ENCODE results near the gene MDH2.
"Not testable (repeated sequence)": the region's sequence is repeated elsewhere in the genome, so short reads cannot be mapped to it uniquely, and the experiment has no call there.

MDH2 gene

DNA sequence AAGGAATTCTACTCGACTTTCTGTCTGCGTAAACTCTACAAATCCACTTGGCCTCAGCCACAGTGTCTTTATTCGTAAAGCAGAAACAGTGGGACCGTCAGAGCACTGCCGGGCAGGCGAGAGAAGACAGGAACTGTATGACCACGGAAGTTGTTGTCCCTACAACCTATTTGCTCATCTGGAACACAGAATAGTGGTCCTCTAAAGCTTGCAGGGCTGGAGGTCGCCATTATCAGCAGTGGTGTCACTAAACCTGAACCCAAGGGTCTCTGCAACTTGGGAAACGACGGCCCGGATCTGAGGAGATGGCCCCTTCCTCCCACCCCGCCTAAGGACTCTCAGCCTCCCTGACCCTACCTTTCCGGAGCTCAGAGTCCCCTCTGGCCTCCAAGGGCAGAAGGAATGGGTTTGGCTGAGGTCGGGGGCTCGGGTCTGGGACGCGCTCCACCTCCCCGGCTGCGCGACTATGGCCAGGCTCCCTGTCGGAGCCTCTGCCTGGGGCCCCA, 548 bp upstream of the MDH2 start:
- Histone ChIP-seq H3K79me2 (ENCODE audit: control insufficient read depth, insufficient read depth, low read length, unreplicated experiment) (peaks cover 71% of the 10 kb centered on the region), H3K27me3 (ENCODE audit: insufficient read depth, low read length) (no peaks in the 10 kb centered on the region), H3K4me1 (ENCODE audit: control insufficient read depth, insufficient read depth, low read length, unreplicated experiment) (peaks cover 7% of the 10 kb centered on the region), H3K36me3 (ENCODE audit: insufficient read depth, low read length) (no peaks in the 10 kb centered on the region; the same call in 1 of the 2 replicates), H3K27ac (ENCODE audit: low read depth, low read length) (peak overlapping the region; percentile 84), H3K4me3 (ENCODE audit: low read depth, low read length) (peak overlapping the region; percentile 98), H2AFZ (ENCODE audit: low read length, unreplicated experiment) (peak overlapping the region; percentile 64)

- Histone ChIP-seq H3K27ac (ENCODE audit: low read depth, low read length) (peak overlapping the region; percentile 84), H3K4me1 (ENCODE audit: control insufficient read depth, insufficient read depth, low read length, unreplicated experiment) (peaks cover 11% of the 10 kb centered on the region), H3K4me3 (ENCODE audit: low read depth, low read length) (peak overlapping the region; percentile 98), H3K79me2 (ENCODE audit: control insufficient read depth, insufficient read depth, low read length, unreplicated experiment) (peaks cover 82% of the 10 kb centered on the region), H3K36me3 (ENCODE audit: insufficient read depth, low read length) (no peaks in the 10 kb centered on the region; the same call in 1 of the 2 replicates), H3K27me3 (ENCODE audit: insufficient read depth, low read length) (no peaks in the 10 kb centered on the region), H2AFZ (ENCODE audit: low read length, unreplicated experiment) (no peak overlapping the region)
These were observed 722 bp downstream of the MDH2 start for GRCh38 chr7:76048668-76048988.

DNA sequence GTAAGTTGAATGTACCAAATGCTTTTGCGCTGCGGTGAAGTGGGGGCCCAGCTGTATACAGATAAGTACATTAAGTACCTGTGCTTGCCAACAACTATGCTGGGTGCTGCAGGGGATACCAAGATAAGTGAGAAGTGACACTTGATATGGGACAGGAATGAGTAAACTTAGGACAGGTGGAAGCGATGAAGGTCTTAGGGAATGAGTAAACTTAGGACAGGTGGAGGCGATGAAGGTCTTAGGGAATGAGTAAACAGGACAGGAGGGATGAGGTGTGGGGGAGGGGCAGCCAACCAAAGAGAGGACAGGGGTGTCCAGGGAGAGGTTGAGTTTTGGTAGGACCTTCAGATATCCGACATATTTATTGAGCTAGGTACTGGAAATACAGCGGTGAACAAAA, 1.4 kb downstream of the MDH2 start:
- H3K4me3 ChIP-seq (ENCODE audit: low read depth, low read length), result peak overlapping the region; percentile 98
- no peaks in the 10 kb centered on the region for H3K27me3 ChIP-seq (ENCODE audit: insufficient read depth, low read length)
- H2AFZ ChIP-seq (ENCODE audit: low read length, unreplicated experiment), result no peak overlapping the region
- H3K27ac ChIP-seq (ENCODE audit: low read depth, low read length), result peak overlapping the region; percentile 84
- H3K36me3 ChIP-seq (ENCODE audit: insufficient read depth, low read length), result no peaks in the 10 kb centered on the region; the same call in 1 of the 2 replicates
- H3K4me1 ChIP-seq (ENCODE audit: control insufficient read depth, insufficient read depth, low read length, unreplicated experiment), result peaks cover 18% of the 10 kb centered on the region
- H3K79me2 ChIP-seq (ENCODE audit: control insufficient read depth, insufficient read depth, low read length, unreplicated experiment), result peaks cover 82% of the 10 kb centered on the region

DNA sequence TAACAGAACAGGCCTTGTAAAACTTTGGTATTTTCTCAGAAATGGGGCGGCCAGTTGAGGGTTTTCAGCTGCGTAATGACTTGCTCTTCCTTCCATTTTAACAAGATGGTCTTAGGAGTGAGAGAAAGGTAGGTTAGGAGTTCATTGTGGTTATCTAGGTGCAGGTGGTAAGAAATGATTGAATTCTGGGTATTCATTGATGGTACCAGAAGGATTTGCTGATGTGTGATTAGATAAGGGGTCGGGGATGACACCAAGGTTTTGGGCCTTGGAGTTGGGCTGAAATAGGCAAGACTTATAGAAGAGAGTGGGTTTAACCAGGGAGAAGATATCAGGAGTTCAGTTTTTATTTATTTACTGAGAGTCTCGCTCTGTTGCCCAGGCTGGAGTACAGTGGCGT, 2.6 kb downstream of the MDH2 start:
- H3K4me3 ChIP-seq (ENCODE audit: low read depth, low read length), result no peak overlapping the region
- peaks cover 25% of the 10 kb centered on the region for H3K4me1 ChIP-seq (ENCODE audit: control insufficient read depth, insufficient read depth, low read length, unreplicated experiment)
- H3K27me3 ChIP-seq (ENCODE audit: insufficient read depth, low read length), result no peaks in the 10 kb centered on the region
- no peak overlapping the region for H3K27ac ChIP-seq (ENCODE audit: low read depth, low read length)
- H3K36me3 ChIP-seq (ENCODE audit: insufficient read depth, low read length), result no peaks in the 10 kb centered on the region; the same call in 1 of the 2 replicates
- peaks cover 83% of the 10 kb centered on the region for H3K79me2 ChIP-seq (ENCODE audit: control insufficient read depth, insufficient read depth, low read length, unreplicated experiment)
- no peak overlapping the region for H2AFZ ChIP-seq (ENCODE audit: low read length, unreplicated experiment)

- Histone ChIP-seq H3K36me3 (ENCODE audit: insufficient read depth, low read length) (no peaks in the 10 kb centered on the region; the same call in 1 of the 2 replicates), H3K4me3 (ENCODE audit: low read depth, low read length) (no peak overlapping the region), H3K27me3 (ENCODE audit: insufficient read depth, low read length) (no peaks in the 10 kb centered on the region), H2AFZ (ENCODE audit: low read length, unreplicated experiment) (no peak overlapping the region), H3K27ac (ENCODE audit: low read depth, low read length) (no peak overlapping the region), H3K79me2 (ENCODE audit: control insufficient read depth, insufficient read depth, low read length, unreplicated experiment) (peaks cover 83% of the 10 kb centered on the region), H3K4me1 (ENCODE audit: control insufficient read depth, insufficient read depth, low read length, unreplicated experiment) (peaks cover 25% of the 10 kb centered on the region)
These were observed 3.9 kb downstream of the MDH2 start for GRCh38 chr7:76051840-76052239.

DNA sequence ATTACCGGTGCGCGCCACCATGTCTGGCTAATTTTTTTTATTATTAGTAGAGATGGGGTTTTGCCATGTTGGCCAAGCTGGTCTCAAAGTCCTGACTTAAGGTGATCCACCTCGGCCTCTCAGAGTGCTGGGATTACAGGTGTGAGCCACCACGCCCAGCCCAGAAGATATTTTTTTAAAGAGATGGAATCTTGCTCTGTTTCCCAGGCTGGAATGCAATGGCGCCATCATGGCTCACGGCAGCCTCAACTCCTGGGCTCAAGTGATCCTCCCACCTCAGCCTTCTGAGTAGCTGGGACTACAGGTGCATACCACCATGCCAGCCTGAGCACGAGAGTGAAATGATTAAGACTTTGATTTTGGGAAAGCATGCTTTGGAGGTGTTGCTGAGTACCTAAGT, 4.8 kb downstream of the MDH2 start:
- H3K4me3 ChIP-seq (ENCODE audit: low read depth, low read length); H3K36me3 ChIP-seq (ENCODE audit: insufficient read depth, low read length); H2AFZ ChIP-seq (ENCODE audit: low read length, unreplicated experiment); H3K27ac ChIP-seq (ENCODE audit: low read depth, low read length); H3K27me3 ChIP-seq (ENCODE audit: insufficient read depth, low read length): not testable (repeated sequence)
- peaks cover 81% of the 10 kb centered on the region for H3K79me2 ChIP-seq (ENCODE audit: control insufficient read depth, insufficient read depth, low read length, unreplicated experiment)
- peaks cover 25% of the 10 kb centered on the region for H3K4me1 ChIP-seq (ENCODE audit: control insufficient read depth, insufficient read depth, low read length, unreplicated experiment)

DNA sequence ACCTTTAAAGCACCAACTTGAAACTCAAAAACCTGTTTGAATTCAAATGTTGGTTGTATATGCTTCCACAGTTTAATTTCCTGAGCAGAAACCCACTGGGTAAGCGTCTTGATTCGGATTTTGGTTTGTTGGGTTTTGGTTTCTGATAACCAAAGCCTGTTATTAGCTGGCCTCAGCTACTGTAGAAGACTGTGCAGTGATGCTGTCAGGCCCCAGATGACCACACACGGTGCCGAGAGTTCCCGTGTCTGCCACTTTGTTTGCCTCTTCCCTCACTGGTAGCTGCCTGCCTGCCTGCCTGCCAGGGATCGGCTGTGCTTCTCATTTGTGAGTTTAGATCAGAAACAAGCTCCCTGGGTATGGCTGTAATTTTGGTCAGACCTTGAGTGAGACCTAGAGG, 5.6 kb downstream of the MDH2 start:
- Histone ChIP-seq H3K79me2 (ENCODE audit: control insufficient read depth, insufficient read depth, low read length, unreplicated experiment) (peaks cover 75% of the 10 kb centered on the region), H3K36me3 (ENCODE audit: insufficient read depth, low read length) (no peaks in the 10 kb centered on the region; the same call in none of the 2 replicates), H2AFZ (ENCODE audit: low read length, unreplicated experiment) (no peak overlapping the region), H3K4me1 (ENCODE audit: control insufficient read depth, insufficient read depth, low read length, unreplicated experiment) (peaks cover 25% of the 10 kb centered on the region), H3K4me3 (ENCODE audit: low read depth, low read length) (no peak overlapping the region), H3K27ac (ENCODE audit: low read depth, low read length) (peak overlapping the region; percentile 21; the same call in 1 of the 2 replicates), H3K27me3 (ENCODE audit: insufficient read depth, low read length) (no peaks in the 10 kb centered on the region)

- Histone ChIP-seq H2AFZ (ENCODE audit: low read length, unreplicated experiment) (no peak overlapping the region), H3K27me3 (ENCODE audit: insufficient read depth, low read length) (no peaks in the 10 kb centered on the region), H3K79me2 (ENCODE audit: control insufficient read depth, insufficient read depth, low read length, unreplicated experiment) (peaks cover 66% of the 10 kb centered on the region), H3K4me3 (ENCODE audit: low read depth, low read length) (no peak overlapping the region), H3K36me3 (ENCODE audit: insufficient read depth, low read length) (no peaks in the 10 kb centered on the region; the same call in none of the 2 replicates), H3K4me1 (ENCODE audit: control insufficient read depth, insufficient read depth, low read length, unreplicated experiment) (peaks cover 20% of the 10 kb centered on the region), H3K27ac (ENCODE audit: low read depth, low read length) (peak overlapping the region; percentile 30)
These were observed 6.5 kb downstream of the MDH2 start for GRCh38 chr7:76054123-76055120.

GRCh38 chr7:76056241-76056640, 8.3 kb downstream of the MDH2 start:
- Histone ChIP-seq H3K27ac (ENCODE audit: low read depth, low read length) (no peak overlapping the region), H3K36me3 (ENCODE audit: insufficient read depth, low read length) (no peaks in the 10 kb centered on the region; the same call in none of the 2 replicates), H3K27me3 (ENCODE audit: insufficient read depth, low read length) (no peaks in the 10 kb centered on the region)

DNA sequence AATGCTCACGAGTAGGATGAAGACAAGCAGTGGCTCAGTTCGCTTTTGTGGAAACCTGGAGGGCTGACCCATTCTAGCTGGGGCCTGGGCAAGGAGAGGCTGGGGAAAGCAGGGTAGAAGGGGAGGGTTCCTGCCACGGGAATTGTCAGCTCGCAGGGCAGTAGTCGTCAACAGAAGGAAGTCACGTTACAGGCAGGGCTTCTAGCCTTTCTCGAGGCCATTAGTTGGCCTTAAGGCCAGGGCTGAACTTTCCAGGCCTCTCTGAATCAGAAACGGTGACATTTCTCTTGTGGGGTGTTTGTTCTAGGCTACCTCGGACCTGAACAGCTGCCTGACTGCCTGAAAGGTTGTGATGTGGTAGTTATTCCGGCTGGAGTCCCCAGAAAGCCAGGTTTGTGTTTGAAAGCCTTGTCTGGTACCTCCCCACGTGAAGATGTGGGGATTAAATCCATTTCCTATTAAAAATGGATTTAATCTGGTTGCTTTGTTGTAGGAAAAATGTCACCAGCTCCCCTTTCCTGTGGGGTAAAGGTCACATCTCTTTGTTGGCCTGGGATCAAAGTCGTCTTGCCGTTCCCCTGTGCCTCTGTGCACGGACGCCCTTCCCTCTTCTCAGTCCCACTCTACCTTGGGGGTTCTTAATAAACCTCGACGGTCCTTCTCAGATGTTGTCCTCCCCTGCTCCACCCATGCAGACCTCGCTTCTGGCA, 9.4 kb downstream of the MDH2 start:
- Histone ChIP-seq H3K27me3 (ENCODE audit: insufficient read depth, low read length) (no peaks in the 10 kb centered on the region), H3K79me2 (ENCODE audit: control insufficient read depth, insufficient read depth, low read length, unreplicated experiment) (peaks cover 42% of the 10 kb centered on the region), H3K4me3 (ENCODE audit: low read depth, low read length) (no peak overlapping the region), H3K36me3 (ENCODE audit: insufficient read depth, low read length) (peaks cover 2% of the 10 kb centered on the region; the same call in 1 of the 2 replicates), H2AFZ (ENCODE audit: low read length, unreplicated experiment) (no peak overlapping the region), H3K27ac (ENCODE audit: low read depth, low read length) (no peak overlapping the region), H3K4me1 (ENCODE audit: control insufficient read depth, insufficient read depth, low read length, unreplicated experiment) (peaks cover 18% of the 10 kb centered on the region)

More at GRCh38 chr7:76056241-76056640, 8.3 kb downstream of the MDH2 start:
- H3K4me3 ChIP-seq (ENCODE audit: low read depth, low read length), result no peak overlapping the region
- peaks cover 48% of the 10 kb centered on the region for H3K79me2 ChIP-seq (ENCODE audit: control insufficient read depth, insufficient read depth, low read length, unreplicated experiment)
- no peak overlapping the region for H2AFZ ChIP-seq (ENCODE audit: low read length, unreplicated experiment)
- peaks cover 18% of the 10 kb centered on the region for H3K4me1 ChIP-seq (ENCODE audit: control insufficient read depth, insufficient read depth, low read length, unreplicated experiment)

All from ACC112 (cell line).